CD4-positive, alpha-beta T cell treated with Interleukin-15 for 1 hour (primary cell): ENCODE data around the gene IFNA8.
"Not testable (repeated sequence)": the region's sequence is repeated elsewhere in the genome, so short reads cannot be mapped to it uniquely, and the experiment has no call there.

Experiments
- DNase-seq: peaks from one replicate; pipeline ENCODE4 v3.0.0-alpha.2; 2020

Gene IFNA8

GRCh38 chr9:21408817-21409216, at the start of gene IFNA8:
Gene IFNA8 (plus strand): TSS chr9:21409117. CDS start chr9:21409177, 60 bp downstream.
- DNase-seq, result no peak

DNA sequence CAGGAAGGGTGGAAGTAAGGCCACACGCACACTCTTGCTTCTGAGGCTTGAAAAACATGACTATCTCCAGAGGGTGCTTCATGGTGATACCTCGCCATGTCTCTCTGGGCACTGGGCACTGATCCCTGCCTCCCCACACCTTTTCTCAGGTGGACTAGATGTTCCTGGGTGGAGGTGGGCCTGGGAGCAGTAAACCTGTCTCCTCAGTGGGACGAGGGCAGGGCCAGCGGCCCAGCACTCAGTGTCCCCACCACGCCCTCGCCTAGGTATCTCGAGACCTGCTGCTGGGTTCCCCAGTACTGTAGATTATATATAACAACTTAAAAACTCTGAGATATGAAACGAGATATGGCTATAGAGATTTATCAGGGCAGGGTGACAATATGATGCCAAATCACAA, 46.6 kb upstream of the IFNA8 start:
- DNase-seq, result no peak

DNA sequence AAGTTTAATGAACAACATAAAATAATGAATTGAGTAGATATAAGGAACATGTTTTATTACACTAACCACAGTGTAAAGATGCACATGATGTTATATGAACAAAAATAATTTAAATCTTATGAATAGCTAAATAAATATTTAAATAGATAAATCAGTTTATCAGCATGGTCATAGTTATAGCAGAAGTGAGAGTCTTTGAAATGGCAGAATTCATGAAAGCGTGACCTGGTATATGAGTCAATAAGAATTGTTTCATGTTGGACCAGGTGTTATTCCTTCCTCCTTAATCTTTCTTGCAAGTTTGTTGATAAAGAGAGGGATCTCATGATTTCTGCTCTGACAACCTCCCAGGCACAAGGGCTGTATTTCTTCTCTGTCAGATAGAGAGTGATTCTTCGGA, 41.7 kb upstream of the IFNA8 start:
- DNase-seq, result not testable (repeated sequence)

DNA sequence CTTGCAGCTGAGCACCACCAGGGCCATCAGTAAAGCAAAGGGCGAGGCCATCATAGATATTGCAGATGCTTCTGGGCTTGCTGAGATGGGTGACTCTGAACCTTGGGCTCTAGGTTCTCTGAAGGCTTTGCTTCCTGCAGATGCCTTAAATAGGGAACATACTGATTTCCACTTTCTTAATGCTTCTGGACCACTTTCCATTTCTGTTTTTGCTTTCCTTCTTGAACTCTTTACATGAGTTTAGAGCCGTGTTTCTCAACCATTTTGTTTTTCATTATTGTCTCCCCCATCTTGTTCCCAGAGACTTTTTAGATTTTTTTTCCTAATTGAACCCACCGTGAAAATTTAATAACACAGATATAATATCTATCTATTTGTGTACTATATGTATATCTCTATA, 41.0 kb upstream of the IFNA8 start, which contains the start of gene IFNA13:
IFNA13 (minus strand) TSS at position 101 of the 400 bp plus-strand sequence; CDS start at position 54, 47 bp downstream.
- DNase-seq, result no peak

DNA sequence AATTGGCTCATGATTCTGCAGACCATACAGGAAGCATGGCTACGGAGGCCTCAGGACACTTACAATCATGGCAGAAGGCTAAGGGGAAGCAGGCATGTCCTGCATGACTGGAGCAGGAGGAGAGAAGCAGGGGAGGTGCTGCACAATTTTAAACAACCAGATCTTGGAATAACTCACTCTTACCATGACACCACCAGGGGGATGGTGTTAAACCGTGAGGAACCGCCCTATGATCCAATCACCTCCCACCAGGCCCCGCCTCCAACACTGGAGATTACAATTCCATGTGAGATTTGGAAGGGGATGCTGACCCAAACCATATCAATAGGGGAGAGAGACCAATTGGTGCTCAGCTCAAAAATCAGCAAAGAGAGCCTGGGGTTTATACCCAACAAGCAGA, 37.5 kb upstream of the IFNA8 start:
- not testable (repeated sequence) for DNase-seq

DNA sequence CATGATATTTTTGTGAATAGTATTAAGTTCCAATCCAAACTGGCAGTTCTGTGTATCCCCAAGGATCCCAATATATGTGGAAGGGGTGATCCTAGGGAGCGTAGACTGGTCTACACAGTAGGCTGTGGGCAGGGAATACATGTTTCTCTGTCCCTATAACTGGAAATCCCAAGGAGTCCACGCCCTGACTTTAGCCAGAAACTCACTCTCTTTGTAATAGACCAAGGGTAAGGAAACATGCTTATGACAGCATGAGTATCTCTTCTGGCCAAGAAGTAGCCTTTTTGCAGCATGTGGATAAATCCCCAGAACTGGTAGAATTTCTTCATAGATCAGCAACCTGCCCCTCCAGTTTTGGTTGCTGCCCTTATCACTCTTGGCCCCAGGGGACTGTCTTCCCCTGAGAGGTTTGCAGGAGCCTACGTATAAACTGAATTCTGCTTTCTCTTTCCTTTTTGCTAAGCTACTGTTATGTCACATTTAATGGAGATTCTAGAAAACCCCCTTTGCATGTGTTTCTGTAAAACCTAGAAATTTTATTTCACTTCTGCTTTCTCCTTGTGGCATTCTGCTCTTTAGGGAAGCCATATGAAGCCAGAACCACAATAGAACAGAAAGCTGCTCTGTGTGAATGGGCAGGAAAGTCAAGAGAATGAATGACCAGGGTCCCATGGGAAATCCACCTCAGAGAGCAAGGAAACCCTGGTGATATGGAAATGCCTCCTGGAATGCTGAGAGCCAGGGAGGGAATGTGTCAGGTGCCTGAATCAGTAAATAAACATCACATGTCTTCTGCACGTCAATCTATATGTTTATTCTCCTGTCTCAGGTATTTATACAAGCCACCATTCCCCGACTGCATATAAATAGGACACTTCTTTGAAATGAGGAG, 27.2 kb upstream of the IFNA8 start:
- peak; percentile 64 for DNase-seq

DNA sequence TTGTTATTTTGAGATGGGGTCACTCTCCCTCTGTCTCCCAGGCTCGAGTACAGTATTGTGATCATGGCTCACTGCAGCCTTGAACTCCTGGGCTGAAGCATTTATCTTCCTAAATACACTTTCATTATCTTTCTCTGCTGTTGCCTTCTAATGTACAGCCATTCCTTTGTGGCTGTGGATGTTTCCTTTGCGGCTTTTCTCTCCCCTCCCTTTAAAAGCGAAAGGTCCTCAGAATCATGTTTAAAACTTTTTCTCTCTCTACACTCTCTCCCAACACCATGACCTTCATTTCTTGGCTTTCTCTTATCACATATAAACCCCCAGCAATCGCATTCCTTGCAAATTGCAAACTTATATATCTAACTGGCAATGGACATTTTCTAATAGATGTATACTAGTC, 25.3 kb upstream of the IFNA8 start:
- no peak for DNase-seq

DNA sequence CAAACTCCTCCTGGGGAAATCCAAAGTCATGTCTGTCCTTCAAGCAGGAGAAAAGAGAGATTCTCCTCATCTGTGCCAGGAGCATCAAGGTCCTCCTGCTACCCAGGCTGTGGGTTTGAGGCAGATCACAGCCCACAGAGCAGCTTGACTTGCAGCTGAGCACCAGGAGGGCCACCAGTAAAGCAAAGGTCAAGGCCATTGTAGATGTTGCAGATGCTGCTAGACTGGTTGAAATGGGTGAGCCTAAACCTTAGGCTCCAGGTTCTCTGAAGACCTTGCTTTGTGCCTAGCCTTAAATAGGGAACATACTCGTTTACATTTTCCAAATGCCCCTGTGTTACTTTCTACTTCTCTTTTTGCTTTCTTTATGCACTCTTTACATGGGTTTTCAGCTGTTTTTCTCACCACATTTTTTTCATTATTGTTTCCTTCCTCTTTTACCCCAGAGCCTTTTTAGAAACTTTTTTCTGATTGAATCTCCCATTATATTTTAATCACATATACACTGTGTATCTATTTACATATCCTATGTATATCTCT, 23.7 kb upstream of the IFNA8 start, which contains the start of gene IFNA2:
IFNA2 (minus strand) TSS at position 268 of the 540 bp plus-strand sequence; CDS start at position 199, 69 bp downstream.
- no peak for DNase-seq

DNA sequence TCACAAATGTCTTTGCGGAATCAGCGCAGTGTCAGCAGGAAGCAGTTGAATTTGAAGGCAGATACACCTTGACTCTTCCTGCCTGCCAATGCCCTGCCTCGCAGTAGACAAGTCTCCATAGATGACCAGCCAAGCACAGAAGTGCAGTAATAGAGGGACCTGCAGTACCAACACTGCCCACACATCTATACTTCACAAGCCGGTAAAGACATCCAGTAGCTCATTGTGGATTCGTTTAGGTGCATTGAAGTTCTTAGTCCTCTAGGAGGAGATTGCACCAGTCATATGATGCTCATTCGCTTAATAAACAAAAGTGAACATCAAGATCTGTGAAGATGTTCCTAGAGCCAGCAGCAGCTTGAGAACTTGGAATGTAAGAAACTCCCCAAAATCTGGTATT, 16.6 kb upstream of the IFNA8 start:
- no peak for DNase-seq

GRCh38 chr9:21395778-21396717, 12.9 kb upstream of the IFNA8 start:
- peak; percentile 43 for DNase-seq

DNA sequence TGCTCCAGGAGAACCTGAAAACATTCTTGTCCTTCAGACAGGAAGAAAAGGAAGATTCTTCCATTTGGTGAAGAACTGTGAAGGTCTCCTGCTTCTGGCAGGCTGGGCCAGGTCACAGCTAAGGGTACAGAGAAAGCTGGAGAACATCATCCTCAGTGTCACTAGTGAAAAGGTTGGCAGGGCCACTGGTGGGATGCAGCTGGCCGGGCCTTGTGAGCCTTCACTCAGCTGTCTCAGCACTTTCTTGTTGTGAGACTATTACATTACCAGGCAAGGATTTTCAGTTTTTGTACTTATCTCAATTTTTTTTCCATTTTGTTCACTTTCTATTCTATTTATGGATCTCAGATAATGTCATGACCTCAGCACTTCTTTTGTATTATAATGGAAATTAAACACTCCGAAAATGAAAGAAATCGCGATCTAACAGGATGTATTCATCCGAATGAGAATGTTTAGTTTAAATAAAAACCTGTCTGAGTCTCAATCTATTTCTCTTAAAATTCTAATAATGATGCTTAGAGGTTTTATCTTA, 9.9 kb upstream of the IFNA8 start:
- no peak for DNase-seq

GRCh38 chr9:21399956-21400355, 9.0 kb upstream of the IFNA8 start:
- DNase-seq, result no peak

GRCh38 chr9:21402386-21403251, 6.3 kb upstream of the IFNA8 start:
- DNase-seq, result no peak

DNA sequence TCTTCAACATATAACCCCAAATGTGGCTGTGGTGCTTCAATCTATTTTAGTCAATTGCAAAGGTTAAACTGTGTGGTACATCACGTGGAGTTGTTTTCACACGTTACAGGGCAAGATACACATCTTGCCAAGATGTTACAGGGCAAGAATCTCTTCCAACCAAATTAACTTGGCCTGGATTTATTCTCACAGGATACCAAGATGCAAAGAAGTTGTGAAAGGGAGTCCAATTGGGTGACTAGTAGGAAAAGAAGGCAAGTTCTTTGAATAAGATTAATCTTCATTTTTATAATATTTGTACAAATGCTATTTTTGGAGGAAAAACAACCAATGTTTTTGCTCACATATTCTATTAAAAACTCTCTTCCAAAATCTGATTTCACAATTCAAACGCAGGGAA, 4.8 kb upstream of the IFNA8 start:
- no peak for DNase-seq

GRCh38 chr9:21412107-21412506, 3.2 kb downstream of the IFNA8 start:
- no peak for DNase-seq

- DNase-seq, result no peak
Observed at GRCh38 chr9:21413151-21413550, 4.2 kb downstream of the IFNA8 start.

- no peak for DNase-seq
Observed at GRCh38 chr9:21413624-21414023, 4.7 kb downstream of the IFNA8 start.

DNA sequence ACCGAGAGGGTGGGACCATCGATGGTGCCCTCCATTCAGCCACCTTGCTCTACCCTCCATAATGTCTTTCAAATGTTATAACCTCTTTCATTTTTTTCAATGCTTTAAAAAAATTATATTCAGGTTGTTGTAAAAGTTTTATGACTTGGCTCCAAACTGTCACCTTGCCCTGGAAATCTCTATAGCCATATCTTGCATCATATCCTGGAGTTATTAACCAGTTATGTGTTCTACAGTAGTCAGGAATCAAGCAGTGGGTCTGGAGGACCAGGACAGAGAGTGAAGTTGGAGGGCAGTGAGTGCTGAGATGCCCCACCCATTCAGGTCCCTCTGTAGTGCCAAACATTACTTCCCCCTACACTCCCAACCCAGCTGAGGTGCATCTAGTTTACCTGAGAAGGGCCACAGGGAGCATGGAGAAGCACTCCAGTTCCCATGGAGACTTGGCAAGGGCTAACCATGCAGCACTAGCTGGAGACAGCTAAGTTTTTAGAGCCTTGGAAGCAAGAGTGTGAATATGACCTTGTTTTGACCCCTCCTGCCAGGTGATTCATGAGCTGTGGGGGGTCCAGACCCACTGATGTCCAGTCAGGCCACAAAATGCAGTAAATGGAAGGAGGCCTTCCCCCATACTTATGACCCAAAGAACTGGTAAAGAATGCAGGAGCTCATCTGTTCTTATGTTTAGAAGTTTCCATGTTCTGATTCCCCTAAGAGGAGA, 5.5 kb downstream of the IFNA8 start:
- no peak for DNase-seq

DNA sequence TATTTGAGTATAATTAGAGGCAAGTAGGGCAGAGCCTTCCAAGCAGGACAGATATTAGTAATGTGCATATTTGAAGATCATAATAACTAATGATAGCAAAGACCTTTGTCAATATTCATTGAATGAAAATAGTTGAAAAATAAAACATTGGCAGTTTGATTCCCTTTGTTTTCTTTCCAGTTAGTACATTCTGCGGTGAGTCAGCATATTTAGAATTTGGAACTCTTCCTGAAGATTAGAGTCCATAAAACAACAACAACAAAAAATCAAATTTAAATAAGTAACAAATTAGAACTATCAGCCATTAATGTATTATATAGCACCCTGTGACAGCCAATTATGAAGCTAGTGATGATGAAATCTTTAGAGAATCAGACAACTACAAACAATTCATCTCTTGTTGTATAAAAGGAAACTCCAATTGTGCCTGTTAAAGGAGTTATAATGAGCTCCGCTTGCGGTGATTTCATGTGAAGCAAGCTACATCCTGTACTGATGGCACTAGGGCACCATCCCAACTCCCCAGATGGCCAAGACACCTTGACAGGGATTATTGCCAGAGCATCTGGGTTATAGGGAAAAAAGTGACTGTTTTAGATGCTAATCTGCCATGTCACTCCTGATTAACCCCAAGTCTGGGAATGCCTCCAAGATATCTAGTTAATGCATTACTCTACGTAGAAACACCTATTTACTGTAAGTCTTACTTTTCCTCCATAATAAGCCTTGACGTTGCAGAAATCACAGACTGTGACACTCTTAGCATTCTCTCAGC, 6.8 kb downstream of the IFNA8 start:
- DNase-seq, result no peak

DNA sequence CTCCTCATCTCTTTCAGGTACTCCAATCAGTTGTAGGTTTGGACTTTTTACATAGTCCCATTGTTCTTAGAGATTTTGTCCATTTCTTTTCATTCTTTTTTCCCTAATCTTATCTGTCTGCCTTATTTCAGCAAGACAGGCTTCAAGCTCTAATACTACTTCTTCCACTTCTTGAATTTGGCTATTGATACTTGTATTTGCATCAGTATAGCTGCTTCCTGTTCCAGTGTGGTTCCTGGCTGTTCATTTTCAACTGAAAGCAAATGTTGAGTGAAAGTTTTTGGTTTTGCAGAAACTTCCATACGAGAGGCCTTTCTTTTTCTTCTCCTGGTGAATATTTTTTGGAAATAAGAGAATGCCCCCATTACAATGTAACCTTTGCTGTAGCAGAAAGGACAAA, 19.3 kb downstream of the IFNA8 start:
- no peak for DNase-seq
